CD4-positive, alpha-beta T cell treated with Interleukin-17A for 1 hour (primary cell): ENCODE data around the gene CPZ.

ENCODE experiments used
- DNase-seq: peaks from one replicate; pipeline ENCODE4 v3.0.0-alpha.2; 2020

The CPZ gene

DNA sequence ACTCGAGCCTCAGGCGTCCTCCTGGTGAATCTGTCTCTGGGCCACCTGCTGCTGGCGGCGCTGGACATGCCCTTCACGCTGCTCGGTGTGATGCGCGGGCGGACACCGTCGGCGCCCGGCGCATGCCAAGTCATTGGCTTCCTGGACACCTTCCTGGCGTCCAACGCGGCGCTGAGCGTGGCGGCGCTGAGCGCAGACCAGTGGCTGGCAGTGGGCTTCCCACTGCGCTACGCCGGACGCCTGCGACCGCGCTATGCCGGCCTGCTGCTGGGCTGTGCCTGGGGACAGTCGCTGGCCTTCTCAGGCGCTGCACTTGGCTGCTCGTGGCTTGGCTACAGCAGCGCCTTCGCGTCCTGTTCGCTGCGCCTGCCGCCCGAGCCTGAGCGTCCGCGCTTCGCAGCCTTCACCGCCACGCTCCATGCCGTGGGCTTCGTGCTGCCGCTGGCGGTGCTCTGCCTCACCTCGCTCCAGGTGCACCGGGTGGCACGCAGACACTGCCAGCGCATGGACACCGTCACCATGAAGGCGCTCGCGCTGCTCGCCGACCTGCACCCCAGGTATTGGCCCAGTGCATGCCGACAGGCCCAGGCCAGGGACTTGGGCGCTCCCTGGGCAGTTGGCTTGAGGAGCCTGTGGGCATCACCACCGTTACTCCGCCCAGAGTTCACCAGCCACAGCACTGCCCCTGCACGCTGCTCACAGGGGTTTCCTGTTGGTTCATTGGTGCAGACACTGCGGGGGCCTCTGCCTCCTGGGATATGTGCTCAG is 11.3 kb upstream of the CPZ start:
- DNase-seq: no peak

DNA sequence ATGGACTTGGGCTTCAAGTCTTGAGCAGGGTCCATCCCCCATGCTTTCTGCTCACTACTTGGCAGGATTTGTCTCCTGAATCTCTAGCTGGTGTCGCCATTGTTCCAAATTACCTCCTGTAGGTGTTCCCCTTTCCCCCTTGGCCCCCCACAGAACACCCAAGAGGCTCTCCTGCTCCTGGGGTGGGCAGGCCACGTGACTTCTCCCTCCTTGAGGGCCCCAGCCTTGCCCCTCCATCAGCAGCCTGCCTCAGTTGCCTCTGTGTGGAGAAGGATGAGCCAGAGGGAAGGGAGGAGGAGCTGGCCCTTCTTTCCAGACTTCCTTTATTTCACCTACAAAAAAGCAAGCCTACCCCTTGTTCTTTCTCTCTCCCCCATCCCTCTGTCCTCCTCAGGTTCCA is 10.5 kb upstream of the CPZ start:
- no peak for DNase-seq

DNA sequence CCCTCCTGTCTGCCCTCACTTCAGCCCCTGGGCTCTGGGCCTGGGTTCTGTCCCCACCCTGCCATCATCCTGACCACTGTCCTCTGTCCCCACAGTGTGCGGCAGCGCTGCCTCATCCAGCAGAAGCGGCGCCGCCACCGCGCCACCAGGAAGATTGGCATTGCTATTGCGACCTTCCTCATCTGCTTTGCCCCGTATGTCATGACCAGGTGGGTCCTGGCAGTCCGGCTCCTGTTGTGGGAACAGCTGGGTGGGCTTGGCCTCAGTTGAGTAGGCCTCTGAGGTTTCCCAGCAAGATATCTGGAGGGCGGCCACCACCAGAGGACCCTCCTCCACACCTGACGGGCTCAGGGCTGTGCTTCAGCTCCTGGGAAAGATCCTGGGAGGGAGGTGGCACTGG is 10.1 kb upstream of the CPZ start:
- DNase-seq: no peak

DNA sequence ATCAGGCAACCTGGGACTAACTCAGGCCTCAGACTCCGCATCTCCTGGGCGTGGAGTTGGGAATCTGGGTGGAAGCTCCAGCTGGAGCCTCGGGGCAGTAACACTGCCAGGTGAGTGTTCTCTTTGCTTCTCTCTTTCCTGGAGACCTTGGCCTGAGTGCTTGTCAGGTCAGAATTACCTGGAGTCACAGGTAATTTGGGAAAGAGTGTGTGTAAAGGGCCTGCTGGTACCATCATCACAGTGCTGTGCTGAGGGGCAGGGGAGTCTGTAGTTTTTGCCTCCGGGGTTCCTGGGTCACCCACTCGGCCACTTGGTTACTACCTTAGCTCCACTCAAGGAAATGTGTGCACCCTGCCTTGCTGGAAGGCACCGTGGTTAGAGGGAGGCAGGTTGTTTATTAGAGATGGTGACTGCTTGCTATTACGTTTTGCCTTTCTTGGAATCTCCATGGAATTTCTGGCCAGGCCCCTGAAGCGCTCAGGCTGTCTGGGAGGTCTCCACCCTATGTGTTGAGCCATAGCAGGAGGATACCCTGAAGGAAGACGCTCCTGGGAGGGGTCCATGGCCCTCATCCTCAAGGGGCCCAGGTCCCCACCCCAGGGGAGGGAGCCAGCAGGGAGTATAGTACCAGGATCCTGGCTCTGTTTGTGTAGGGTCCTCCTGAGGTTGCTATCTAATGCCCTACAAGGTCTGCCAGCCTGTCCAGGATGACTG is 9.5 kb upstream of the CPZ start:
- DNase-seq: no peak

DNA sequence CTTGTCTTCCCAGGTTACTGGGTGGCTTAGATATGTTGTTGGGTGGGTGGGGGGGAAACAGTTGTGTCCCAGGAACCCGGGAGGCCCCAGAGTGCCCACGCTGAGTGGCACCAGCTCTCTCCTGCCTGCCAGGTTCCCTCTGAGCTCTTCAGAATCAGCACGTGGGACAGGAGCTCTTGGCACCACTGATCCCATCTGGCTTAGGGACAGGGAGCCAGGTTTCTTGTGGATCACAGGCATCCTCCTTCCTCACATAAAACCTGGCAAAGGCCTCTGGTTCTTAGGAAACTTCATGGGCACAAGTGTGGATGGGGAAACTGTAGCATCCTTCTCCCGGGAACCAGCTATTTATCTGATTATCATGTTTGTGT is 8.9 kb upstream of the CPZ start:
- no peak for DNase-seq

DNA sequence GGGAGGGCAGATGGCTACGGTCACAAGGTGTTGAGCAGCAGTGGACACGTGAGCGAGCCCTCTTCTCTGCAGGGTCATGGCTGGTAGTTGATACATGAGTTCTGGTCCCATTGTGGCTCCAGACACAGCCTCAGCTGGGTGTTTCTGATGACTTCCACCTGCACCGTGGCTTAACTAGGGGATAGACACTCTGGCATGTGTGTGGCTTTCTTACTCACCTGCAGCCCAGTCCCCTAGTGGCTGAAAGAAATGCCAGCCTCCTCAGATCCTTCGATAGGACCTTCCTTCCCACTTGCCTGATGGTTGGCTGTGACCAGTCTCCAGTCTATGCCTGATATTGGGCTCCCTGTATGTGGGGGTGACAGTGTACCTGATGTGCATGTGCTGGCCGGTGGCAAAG is 7.4 kb upstream of the CPZ start:
- no peak for DNase-seq

DNA sequence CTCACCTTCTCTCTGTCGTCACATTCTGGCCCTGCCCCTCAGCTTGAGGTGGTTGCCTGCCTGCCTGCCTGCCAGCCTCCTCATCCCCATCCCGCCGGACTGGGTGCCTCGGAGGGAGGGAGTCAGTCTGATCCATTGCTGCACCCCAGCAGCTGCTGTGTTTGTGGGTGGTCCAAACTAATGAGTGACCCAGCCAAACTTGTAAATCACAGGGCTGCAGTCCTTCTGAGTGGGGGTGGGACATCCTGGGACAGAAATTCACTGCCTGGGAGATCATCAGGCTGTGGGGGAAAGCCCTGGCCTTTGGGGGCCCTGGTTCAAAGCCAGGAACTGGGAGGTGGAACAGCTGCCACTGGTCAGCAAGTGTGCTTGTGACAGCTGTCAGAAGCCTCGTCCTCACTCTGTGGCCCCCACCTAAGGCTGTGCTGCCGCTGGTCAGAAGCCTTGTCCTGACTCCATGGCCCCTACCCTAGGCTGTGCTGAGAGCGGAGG is 6.8 kb upstream of the CPZ start:
- DNase-seq: no peak

DNA sequence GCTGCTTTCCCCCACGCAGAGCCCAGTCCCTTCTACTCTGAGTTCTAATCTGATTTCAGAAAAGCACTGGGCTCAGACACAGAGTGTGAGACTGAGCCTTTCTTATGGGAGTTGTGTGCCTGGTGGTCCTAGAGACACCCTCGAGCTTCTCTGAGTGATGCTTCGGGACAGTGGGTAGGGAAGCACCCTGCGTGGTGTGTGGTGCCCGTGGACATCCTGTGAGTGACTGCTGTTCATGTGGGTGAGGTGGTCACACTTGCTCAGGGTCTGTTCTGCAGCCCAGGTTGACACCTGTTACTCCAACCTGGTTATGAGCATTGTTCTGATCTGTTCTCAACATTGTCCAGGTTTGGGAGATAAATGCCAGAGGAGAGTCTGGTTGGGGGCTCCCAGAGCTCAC is 6.3 kb upstream of the CPZ start:
- no peak for DNase-seq

DNA sequence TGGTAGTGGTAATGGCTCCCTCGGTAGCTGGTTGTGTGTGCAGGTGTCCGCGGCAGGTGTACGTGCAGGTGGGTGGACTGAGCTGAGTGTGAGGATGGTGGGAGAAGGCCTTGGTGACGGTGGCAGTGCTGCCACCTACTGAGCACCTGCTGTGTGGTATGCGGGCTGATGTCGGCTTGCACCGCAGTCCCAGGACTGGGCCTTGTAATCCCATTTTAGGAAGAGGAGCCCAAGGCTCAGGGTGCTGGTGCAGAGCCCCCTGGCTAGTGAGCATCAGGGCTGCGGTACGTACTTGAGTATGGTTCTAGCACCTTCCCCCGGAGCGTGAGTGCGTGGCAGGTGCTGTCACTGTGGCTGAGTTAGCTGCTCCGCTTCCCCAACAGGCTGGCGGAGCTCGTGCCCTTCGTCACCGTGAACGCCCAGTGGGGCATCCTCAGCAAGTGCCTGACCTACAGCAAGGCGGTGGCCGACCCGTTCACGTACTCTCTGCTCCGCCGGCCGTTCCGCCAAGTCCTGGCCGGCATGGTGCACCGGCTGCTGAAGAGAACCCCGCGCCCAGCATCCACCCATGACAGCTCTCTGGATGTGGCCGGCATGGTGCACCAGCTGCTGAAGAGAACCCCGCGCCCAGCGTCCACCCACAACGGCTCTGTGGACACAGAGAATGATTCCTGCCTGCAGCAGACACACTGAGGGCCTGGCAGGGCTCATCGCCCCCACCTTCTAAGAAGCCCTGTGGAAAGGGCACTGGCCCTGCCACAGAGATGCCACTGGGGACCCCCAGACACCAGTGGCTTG is 5.7 kb upstream of the CPZ start:
- no peak for DNase-seq

DNA sequence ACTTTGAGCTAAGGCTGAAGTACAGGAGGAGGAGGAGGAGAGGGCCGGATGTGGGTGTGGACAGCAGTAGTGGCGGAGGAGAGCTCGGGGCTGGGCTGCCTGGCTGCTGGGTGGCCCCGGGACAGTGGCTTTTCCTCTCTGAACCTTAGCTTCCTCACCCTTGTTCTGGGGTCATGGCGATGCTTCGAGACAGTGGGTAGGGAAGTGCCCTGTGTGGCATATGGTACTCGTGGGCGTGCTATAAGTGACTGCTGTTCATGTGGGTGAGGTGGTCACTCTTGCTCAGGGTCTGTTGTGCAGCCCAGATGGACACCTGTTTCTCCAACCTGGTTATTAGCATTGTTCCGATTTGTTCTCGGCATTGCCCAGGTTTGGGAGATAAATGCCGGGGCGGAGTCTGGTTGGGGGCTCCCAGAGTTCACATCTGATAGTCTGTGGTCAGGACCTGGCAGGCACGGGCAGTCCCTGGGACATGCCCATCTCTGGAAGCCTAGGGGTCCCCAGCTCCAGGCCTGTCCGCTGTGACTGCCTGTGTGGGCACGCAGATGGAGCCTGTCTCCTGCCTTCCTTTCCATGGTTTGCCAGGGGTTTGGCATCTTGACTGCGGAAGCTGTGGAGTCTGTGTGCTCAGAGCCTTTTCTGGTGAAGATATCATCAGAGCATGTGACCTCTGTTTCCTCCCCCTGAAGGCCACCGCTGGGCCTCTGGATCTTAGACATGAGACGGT is 4.9 kb upstream of the CPZ start:
- no peak for DNase-seq

DNA sequence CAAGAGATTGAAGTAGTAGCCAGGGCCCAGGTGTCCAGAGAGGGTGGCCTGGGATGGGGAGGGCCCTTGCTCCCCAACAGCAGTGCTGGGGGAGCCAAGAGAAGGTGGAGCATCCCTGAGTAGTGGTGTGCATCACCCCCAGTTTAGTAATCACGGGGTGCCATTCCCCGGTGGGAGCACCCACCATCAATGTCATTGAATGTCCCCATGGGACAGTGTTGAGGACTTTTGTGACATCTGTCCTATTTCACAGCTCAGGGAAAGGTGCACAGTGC is 4.4 kb upstream of the CPZ start:
- no peak for DNase-seq

DNA sequence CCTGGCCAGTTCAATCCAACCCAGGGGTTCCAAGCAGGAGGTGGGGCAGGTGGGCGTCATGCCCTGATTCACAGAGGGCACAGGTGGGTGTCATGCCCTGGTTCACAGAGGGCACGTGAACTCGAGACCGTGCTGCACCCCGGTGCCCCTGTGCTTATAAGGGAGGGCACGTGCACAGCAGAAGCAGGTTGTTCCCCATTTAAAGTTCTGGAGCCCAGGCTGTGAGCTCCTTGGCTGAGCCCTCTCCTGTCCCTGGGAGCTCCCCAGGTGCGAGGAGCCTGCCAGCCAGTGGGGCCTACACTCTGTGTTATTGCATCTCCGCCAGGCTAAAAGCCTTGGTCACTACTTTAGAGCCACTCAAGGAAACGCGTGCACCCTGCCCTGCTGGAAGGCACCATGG is 3.2 kb upstream of the CPZ start:
- no peak for DNase-seq

DNA sequence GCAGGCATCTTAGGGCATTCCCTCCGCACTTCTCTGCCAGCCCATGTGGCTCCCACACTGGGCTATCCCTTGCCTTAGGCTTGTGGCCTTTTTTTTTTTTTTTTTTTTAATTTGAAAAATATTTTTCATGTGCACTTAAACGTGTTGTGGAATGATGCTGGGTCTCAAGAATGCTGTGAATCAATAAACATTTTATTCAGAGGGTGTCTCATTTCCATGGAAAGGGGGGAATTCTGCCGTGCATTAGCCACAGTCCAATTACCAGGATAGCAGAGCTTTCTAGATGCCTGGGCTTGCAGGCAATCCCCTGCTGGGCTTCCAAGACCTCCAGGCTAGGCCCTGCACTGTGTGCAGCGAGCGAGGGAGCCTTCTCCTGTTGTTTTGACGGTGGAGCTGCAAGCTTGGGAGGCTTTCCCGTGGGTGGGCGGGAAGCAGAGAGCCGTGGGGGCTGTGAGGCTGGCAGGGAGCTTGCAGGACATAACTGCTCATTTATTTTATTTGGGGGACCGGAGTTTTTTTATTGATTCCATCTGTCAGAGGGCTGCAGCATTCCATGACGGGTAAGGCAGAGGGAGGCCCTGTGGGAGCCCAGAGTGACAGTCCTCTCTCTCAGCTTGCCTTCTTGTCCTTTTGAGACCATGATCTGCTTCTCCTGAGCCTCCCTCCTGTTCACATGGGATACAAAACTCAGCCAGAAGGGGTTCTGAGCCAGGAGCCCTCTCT is 2.6 kb upstream of the CPZ start:
- no peak for DNase-seq

DNA sequence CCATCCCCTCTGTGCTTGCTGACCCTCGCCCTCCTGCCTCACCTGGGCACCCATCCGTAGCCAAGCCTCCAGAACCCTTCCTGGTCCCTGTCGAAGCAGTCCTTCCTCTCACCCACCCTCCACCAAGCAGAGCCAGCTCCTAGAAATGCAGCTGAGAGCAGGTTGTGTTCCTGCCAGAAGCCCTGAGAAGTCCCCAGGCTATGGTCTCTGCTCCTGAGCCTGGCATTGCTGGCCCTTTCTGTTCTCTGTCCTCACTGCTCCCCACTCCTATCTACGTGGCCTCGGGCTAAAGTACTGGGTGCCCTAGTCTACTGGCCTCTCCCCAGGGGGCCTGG is 2.1 kb upstream of the CPZ start:
- no peak for DNase-seq

DNA sequence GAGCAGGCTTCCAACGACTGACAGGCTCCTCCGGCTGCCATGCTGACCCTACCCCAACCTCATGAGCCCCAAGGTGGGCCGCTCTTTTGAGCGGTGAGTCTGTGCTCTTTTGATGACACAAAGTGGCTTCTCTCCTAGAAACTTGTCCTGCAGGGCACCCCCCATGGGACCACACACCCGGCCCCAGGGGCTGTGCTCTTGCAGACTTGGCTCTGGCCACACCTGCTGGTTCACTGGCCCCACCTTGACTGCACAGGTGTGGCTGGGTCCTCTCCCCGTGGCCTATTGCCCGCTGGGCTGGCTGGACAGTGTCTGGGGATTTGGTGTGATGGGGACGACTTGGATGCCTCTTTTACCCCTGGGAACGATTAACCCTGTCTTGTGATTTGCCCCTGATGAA is 1.5 kb upstream of the CPZ start:
- no peak for DNase-seq

DNA sequence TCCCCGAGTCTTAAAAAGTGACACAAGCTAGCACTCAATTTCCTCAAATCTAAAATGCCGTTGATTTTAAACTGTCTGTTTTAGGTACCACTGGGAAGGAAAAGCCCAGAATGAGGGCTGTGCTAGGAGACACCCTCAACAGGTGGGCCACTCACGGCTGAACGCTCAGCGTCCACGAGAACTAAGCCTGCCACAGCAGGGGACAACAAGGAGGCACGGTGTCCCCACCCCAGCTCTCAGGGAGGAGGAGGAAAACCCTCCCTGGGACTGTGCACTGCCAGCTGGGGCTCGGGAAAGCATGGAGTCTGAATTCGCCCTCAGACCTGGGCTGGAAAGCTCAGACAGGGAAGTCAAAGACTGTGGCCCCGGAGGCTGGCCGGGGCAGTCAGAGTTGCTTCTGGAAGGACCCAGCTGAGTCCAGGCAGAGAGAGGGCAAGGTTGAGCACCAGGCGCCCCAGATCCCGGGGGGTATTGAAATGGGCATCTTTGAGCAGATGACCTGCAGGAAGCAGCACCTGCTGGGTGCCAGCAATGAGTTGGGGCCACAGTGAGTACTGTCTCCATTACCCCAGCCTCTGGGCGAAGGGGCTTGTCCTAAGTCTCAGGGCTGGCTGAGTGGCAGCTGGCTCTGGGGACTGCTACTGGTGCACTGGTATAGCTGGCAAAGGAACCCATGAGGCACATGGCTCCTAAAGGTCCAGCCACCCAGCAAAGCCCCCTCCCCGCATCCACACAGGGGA is 769 bp upstream of the CPZ start:
- DNase-seq: no peak

DNA sequence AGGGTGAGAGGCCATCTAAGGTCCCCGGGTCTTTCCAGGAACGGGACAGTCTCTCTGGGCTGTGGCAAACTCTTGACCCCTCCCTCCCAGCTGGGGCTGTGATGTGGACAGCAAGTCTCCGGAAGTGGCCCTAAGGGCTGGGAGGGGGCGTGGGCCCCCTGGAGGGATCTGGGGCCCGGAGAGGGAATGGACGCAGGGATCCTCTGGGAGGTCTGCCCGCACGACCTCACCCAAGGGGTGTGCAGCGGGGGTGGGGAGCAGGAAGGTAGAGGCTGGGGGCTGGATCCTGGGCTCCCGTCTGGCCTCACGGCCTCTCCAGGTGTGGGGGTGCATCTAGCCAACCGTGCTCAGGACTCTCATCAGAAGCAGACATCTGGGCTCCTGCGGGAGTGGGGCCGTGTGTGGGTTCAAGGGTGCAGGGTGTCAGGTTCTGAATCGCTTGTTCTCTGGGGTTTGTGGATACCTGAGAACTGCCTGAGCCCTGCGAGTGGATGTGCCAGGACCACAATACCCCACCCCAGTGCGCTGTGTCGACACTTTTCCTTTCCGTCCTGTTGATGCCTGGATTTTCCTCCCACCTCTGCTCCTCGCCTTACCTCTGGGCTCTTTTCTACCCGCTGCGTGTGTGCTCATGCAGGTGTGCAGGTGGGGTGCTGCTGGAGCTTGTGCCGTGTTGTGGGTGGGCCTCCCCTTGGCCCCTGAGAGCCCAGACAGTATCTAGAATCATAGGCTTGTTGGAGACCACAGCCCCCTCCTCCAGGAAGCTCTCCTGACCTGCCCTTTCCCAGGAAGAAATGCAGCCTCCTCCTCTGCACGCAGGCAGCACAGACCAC is 915 bp downstream of the CPZ start:
- no peak for DNase-seq

DNA sequence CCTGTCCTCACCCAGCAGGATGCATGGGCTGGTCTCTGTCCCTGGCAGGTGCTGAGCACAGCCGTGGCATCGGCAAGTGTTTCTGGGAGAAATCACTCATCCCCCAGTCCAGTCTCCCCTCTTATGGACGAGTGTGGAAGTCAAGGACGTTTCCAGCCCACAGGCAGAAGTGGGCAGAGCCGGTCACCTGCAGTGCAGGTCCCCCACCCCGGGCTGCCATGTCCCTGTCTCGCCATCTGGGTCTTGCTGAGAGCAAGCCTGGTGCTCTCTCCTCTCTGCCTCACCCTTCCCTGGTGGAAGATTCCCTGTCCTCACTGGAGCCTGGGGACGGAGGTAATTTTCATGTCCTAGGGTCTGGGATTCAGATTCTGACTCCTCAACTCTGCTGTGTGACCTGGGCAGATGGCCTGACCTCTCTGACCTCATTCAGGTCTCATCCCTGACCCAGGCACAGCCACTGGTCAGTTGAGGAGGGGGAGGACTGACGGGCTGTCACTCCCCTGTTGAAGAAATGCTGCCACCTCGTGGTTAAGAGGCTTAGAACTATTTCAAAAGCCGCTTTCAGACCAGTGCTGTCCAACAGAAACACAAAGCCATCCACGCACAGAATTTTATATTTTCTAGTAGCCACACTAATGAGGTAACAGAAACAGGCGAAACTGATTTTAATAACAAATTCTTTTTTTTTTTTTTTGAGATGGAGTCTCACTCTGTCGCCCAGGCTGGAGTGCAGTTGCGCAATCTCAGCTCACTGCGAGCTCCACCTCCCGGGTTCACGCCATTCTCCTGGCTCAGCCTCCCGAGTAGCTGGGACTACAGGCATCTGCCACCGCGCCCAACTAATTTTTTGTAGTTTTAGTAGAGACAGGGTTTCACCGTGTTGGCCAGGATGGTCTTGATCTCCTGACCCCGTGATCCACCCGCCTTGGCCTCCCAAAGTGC is 1.8 kb downstream of the CPZ start:
- DNase-seq: no peak

DNA sequence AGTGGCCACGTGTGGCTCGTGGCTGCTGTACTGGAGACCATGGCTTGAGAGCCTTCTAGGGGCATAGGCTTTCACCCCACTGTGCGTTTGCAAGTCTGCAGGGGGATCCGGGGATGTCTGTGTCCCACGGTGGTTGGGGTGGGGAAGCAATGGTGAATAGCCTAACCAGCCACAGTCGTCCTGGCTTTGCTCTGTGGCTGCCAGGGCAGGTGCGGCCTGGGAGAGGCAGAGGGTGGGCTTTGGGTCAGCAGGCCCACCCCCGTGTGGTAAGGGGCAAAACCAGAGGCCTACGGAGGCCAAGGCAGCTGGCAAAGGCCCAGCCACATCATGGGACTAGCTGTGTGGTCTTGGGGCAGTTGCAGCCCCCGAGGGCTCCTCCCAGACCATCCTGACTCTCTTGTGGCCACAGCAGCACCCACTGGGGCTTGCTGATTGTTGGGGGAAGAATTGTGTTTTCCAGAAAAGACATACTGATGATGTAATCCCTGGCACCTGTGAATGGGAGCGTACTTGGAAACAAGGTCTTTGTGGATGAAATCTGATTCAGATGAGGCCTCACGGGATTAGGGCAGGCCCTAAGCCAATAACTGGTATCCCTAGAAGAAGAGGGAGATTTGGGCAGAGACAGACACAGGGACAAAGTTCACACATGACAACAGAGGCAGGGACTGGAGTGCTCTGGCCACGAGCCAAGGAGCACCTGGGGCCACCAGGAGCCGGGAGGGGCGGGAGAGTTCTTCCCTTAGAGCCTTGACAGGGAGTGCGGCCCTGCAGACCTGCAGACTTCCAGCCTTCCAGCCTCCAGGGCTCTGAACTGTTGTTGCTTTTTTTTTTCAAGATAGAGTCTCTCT is 2.9 kb downstream of the CPZ start:
- DNase-seq: no peak
